Measurements from ENCODE around the gene FAM20A. TPM values are rescaled to one million over a fixed set of nuclear protein-coding genes. Genes with fewer than 3 reads are reported as not detected.

FAM20A gene
- total and polyA plus RNA-seq, 2 of the 8 experiments (the other 6 are each of a cell fraction or from before 2014, with no cell fraction given), result 3.6 to 11.9 TPM

DNA sequence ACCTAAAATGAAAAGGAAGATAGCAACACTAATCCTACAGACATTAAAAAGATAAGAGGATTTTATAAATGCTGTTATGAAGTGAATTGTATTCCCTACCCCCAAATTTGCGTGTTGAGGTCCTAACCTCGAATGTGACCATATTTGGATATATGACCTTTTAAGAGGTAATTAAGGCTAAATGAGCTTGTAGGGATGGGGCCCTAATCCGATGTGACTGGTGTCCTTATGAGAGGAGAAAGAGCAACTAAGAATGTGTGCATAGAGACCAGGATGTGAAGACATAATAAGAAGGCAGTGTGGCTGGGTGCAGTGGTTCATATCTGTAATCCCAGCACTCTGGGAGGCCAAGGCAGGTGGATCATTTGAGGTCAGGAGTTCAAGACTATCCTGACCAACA lies 48.2 kb upstream of the FAM20A start (continued):
- TF ChIP-seq SP1 (IDR thresholded peaks at IDR 0.05; ENCODE audit: low read depth, low read length) (no peak), TCF12 (IDR thresholded peaks at IDR 0.05; ENCODE audit: low read depth, low read length) (no peak)
- TF ChIP-seq, protein P1, sequence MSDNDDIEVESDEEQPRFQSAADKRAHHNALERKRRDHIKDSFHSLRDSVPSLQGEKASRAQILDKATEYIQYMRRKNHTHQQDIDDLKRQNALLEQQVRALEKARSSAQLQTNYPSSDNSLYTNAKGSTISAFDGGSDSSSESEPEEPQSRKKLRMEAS (IDR thresholded peaks at IDR 0.05), result no peak
